Kasumi-1 (cell line): ENCODE results near the gene KIAA1671.
A peak's percentile ranks its signal among the peaks of the same experiment; 100 is the strongest.

Experiments
- DNase-seq, 2 experiments: peaks; one replicate each; lab custom pipeline; 2025; lab: John Stamatoyannopoulos, UW

The KIAA1671 gene

DNA sequence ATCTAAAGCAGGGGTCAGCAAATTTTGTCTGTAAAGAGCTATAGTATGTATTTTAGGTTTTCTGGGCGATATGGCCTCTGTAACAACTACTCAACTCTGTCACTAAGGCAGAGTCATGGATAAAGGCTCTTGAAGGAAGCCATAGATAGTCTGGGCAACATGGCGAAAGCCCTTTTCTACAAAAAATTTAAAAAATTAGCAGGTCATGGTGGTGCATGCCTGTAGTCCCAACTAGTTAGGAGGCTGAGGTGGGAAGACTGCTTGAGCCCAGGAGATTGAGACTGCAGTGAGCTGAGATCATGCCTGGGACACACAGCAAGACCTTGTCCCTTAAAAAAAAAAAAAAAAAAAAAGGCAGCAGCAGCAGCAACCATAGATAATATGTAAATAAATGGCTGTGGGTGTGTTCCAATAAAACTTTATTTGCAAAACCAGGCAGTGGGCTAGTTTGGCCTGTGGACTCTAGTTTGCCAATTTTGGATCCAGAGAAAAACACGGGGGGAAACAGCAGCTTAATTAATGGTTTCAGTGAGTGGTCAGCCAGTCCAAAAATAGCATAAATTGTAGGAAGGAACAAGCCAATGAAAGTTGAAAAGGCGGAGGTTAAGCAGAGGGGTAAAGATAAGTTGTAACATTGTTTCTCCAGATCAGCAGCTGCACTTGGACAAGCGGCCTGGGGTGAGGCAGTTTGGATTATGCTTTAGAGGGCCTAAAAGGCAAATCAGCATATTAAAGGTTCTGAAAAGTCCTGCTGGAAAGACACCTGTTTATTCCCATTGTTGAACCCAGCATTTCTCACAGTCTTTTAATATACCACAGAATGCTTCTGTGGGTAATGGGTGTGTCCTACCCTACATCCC lies 62.6 kb downstream of the KIAA1671 start:
- DNase-seq, result no peak

DNA sequence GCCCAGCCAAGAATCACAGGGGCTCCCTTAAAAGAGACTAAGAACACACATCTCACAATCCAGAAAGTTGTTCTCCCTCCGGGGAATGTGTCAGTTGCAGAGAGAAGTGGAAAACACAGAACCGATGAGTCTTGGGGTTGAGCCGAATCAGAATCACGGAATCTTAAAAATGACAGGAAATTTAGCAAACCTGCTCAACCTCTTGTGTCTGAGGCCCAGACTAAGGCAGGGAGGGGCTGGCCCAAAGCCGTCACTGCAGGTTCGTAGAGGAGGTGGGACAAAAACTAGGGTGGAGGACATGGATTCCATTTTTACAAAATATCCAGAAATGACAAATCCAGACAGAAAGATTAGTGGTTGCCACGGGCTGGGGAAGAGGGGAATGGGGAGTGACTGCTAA lies 63.8 kb downstream of the KIAA1671 start:
- DNase-seq, result no peak

DNA sequence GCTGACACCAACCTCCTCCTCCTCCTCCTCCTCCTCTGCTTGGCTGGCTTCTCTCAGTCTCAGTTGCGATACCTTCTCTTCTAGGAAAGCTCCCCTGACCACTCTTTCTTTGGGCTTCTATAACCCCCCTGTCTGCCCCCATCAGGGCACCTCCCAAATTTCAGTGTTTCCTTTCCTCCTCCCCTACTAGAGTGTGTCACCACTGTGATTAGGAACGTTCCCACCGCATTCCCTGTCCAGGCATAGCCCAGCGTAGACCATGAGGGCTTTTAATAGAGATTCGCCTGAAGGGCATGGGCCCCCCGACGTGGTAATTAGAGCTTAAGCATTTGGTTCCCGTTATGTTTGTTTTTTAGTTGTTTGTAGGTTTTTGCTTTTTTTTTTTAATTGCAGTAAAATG lies 65.5 kb downstream of the KIAA1671 start:
- DNase-seq, result no peak

DNA sequence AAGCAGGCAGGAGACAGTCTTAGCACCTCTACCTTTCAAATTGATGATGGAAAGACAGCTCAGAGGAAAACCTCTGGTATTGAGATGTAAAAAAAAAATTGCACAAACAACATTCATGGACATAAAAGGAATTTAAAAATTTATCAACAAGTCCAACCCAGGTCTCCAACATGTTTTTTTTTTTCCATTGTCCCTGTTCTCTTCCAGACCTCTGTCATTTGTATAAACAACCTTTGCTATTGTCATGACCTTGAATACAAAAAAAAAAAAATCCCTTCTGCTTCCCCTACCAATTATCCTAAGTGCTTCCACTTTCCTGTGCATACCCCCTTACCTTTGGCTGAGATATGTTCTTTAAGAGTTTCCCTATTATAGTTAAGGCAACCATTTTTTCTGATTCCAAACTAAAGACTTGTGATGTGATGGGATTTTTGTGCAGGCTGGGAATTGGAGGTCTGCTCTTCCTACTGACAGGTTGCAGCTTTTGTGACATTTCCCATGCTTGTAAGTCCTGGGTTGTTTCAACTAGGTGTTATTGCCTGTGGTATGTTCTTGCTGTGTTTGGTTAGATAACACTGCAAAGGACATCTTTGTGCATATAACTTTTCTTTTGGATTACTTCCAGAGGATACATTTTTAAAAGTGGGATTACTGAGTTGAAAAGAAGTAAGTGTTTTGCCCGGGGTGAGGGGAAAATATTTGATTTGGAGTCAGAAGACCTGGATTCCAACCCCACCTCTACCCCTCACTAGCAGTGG lies 67.1 kb downstream of the KIAA1671 start:
- DNase-seq, result no peak

DNA sequence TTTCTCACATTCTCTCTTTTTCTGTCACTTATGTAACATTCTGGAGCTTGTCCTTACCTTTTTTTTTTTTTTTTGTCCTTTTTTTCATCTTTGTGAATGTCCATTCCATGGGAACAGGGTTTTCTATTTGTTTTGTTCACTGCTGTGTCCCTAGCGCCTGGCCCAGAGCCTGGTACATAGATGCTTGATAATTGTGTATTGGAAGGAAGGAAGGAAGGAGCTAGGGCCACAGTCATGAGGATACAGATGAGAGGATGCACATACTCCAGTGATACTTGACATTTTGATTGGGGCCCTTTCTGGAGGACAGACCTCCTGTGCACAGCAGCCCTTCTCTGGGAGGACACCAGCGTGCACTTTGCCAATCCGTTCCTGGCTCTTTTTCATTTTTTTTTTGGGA lies 68.9 kb downstream of the KIAA1671 start:
- DNase-seq, result no peak

DNA sequence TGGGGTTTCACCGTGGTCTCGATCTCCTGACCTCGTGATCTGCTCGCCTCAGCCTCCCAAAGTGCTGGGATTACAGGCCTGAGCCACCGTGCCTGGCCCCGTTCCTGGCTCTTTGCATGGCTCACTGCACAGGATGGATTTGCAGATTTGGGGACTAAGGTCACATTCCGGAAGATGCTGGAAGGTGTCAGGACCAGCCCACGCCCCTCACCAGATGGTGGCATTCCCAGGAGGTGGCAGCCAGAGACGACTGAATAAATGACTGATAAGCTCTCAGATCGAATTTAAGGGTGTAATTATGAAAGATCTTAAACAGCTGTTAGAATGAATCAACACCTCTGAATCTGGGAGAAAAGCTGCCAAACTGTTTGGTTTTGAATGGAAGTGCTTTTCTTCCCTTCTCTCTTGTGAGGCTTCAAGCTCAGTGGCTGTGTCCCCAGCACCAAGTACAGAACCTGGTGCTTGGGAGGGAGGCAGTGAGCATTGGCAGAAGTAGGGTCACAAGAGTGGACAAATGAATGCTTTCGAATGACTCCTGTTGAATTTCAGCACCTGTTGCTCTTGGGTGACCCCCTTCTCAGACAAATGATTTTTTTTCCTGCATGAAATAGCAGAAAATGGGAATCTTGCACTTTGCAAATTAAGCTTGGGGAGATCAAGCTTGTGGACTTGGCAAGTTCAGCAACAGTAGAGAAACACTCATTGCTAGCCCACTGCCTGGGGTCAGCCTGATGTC lies 69.6 kb downstream of the KIAA1671 start:
- DNase-seq, result no peak

DNA sequence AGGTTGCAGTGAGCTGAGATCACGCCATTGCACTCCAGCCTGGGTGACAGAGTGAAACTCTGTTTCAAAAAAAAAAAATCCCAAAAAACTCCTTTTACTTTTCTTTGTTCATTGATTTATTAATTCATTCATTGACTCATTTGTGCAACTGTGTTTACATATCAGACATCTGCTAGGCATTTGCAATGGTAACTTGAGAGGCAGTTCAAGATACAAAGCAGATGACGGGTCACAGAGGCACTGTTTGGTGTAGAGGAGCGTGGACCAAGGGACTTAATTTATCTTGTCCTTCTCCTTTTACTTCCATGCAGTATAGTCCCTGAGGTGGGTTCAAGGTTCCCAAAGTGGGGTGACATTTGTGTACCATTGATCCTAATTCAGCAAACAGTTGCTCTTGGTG lies 71.4 kb downstream of the KIAA1671 start:
- DNase-seq, result no peak

DNA sequence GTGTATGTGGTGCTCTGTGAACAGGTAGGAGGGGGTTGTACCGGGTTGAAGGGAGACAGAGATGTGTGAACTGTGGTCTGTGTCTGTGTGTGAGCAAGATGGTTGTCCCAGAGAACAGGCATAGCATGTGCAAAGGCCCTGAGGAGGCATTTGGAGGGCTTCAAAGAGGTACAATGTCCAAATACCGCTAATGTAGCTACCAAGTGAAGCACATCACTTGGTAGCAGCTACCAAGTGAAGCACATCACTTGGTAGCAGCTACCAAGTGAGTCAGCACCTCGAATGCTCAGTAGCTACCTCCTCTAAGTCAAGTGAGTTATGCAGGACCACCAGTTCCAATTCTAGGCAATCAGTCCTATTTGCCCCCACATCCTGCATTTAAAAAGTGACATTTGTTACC lies 72.4 kb downstream of the KIAA1671 start:
- no peak for DNase-seq

DNA sequence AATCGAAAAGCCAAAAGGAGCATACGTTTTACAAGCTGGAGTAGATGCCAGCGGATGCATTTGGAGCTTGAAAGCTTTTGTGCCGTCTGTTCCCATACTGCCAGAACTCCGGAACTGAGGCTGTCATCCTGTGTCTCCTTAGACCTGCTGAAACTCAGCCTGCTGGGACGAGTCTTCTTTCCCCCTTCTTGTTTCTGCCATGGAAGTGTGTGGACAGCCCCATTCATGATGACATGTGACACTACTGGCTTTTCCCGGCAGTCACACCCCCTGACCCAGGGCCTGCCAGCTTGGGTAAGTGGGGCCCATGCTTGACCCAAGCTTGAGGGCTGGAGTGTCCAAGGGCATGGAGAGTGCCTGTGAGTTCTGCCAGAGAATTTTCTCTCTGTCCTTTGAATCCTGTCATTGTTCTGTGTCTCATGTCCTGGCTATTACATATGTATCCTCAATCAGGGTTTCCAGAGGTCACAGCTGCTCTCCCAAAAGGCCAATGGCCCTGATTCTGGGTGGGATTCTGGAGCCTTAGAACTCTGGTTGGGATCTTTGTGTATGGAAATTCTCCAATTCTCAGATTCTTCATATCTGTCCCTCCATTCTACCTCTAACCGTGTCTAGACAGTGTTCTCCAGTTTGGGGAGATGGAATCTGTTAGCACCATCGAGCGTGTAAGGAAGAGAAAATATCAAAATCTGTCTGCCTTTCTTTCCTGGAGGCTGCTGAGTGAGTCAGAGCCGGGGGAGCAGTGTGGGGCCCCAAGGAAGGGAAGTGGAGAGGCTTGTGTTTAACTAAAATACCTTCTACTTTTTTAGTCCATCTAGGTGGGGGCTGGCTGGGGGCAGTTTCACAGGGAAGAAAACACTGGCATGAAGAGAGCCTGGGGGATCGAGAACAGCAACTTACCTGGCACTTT lies 73.2 kb downstream of the KIAA1671 start:
- peak in 1 of 2 experiments; percentile 1 for DNase-seq

DNA sequence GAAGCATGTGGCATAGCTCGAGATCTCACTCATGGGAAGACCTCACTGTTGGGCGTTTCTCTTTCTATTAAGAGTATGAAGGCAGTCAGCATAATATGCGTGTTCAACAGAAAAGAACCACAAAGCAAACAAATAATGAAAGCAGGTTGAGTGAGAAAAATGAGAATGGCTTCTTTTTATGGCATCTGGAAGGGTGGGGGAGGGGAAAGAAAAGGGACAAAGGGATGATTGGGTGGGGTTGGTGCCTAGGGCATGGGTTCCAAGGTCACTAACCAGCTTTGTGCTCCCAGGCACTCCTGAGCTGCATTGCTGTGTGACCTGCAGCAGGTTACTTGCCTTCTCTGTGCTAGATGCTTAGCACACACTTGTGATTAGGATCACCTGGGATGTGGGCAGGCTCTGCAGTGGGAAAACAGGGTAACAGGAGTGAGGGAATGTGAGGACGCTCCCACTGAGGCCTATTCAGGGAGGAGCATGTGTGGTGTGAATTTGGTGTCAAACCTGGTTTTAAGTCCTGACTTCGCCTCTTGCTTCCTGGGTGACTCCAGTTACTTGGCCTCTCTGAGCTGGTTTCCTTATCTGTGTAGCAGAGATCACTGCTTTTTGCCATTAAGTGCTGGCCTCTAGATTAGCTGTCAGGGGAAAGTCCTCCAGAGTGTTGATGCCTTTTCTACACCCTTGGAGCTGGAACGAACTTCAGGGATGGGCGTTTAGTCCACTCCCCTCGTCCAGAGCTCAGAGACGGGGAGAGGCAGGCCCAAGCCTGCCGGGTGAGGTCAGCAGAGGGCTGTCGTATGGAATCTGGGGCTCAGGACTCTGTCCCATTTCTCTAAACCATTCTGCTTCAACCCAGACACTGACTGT lies 74.8 kb downstream of the KIAA1671 start:
- DNase-seq, result no peak

DNA sequence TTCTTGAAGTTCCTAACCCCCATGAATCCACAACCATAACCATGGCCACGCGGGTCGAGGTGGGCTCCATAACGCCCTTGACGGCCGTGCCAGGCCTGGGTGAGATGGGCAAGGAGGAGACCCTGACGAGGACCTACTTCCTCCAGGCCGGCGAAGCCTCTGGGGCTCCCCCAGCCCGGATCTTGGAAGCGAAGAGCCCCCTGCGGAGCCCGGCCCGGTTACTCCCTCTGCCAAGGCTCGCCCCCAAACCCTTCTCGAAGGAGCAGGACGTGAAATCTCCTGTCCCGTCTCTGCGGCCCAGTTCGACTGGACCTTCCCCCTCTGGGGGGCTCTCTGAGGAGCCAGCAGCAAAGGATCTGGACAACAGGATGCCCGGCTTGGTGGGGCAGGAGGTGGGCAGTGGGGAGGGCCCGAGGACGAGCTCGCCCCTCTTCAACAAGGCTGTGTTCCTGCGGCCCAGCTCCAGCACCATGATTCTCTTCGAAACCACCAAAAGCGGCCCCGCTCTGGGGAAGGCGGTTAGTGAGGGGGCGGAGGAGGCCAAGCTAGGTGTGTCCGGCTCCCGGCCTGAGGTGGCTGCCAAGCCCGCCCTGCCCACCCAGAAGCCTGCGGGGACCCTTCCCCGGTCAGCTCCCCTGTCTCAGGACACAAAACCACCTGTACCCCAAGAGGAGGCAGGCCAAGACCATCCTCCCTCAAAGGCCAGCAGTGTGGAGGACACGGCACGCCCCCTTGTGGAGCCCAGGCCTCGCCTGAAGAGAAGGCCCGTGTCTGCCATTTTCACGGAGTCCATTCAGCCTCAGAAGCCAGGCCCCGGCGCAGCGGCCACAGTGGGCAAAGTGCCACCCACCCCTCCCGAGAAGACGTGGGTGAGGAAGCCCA lies 75.7 kb downstream of the KIAA1671 start:
- DNase-seq, result no peak

DNA sequence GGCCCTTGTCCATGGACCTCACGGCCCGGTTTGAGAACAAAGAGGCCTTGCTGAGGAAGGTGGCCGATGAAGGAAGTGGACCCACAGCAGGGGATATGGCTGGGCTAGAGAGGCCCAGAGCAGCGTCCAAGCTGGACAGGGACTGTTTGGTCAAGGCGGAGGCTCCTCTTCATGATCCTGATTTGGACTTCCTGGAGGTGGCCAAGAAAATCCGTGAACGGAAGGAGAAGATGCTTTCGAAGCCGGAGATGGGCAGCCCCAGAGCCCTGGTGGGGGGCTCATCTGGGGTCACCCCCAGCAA lies 76.3 kb downstream of the KIAA1671 start:
- no peak for DNase-seq

DNA sequence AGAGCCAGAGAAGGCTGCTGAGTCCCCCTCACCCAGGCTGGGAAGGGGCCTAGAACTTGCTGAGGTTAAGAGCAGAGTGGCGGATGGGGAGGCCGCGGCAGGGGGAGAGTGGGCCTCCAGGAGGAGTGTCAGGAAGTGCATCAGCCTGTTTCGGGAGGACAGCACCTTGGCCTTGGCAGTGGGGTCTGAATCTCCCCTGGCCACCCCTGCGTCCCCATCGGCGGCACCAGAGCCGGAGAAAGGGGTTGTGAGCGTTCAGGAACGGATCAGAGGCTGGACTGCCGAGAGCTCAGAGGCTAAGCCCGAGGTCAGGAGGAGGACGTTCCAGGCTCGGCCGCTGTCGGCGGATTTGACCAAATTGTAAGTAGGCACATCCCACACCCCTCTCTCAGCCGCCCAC lies 76.7 kb downstream of the KIAA1671 start:
- no peak for DNase-seq

DNA sequence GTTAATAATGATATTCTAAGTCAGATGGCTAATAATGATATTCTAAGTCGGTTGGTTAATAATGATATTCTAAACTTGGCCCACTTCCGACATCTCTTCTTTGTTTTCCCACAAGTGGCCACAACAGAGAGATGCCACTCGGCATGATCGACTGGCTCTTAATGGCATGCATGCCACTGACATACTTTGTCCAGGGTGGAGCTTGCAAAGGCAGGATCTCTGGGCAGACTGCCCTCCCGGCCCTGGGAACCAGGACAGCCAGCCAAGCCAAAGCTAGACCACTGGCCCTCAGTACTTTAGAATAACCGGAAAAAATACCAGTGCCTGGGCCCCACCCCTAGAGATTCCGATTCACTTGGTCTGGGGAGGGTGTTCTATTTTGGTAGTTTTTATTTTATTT lies 78.1 kb downstream of the KIAA1671 start:
- no peak for DNase-seq

DNA sequence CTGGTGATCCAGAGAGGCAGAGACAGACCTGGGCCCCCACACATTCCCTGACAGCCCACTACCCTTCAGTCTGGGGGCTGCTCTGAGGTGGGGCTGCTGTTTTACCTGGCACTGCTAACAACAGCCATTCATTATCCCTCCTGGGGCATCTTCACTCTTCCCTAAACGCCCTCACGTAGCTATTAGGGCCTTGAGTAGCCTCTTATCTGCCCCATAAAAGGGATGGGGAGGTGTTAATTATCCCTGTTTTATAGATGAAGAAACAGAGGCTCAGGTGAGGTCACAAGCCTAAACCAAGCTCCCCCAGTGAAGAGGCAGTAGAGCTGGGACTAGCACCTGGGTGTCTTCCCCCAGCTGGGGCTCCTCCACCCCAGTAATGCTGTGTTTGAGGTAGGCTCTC lies 79.5 kb downstream of the KIAA1671 start:
- DNase-seq, result no peak

DNA sequence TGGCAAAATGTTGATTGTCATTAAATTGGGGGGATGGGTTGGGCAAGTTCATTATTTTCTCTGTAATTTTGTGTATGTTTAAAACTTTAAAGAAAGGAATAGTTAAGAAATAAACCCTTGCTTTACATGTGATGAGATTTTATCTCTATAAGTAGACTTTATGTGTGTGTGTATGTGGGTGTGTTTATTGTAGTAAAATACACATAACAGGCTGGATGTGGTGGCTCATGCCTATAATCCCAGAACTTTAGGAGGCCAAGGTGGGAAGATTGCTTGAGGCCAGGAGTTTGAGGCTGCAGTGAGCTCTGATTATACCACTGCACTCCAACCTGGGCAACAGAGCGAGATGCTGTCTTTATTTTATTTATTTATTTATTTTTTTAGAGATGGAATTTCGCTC lies 83.2 kb downstream of the KIAA1671 start:
- no peak for DNase-seq

DNA sequence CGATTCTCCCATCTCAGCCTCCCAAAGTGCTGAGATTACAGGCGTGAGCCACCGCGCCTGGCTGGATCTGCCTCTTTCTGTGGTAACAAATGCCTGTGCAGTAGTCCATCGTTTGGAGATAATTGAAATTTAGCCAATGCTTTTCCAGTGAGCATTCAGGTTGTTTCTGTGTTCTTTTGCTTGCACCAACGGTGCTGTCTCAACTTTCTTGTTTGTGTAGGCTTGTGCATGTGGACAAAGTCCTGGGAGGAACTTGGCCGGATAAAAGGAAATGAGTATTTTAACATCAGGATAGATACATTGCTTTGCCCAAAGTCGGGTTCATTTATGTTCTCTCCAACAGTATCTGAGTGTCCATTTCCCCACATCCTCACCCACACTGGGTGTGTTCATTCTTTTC lies 85.7 kb downstream of the KIAA1671 start:
- no peak for DNase-seq

DNA sequence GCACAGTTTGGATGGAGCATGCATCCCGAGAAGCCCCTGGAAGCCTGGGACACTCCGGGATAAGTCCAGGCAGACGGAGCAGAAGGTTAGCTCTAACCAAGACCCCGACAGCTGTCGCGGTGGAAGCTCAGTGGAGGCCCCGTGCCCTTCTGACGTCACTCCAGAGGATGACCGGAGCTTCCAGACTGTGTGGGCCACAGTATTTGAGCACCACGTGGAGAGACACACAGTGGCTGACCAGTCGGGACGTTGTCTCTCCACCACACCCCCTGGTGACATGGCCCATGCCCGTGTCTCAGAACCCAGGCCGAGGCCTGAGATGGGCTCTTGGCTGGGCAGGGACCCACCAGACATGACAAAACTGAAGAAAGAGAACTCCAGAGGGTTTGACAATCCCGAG lies 86.3 kb downstream of the KIAA1671 start:
- DNase-seq, result no peak

DNA sequence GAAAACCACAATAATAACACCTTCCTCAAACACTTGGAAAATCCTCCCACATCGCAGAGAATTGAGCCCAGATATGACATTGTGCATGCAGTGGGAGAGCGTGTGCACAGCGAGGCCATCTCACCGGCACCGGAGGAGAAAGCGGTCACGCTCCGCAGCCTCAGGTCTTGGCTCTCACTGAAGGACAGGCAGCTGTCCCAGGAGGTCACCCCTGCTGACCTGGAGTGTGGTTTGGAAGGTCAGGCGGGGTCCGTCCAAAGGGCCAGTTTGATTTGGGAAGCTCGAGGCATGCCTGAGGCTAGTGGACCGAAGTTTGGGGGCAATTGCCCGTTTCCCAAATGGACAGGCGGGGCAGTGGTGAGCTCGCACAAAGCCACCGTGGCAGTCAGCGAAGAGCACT lies 86.7 kb downstream of the KIAA1671 start:
- DNase-seq, result no peak

DNA sequence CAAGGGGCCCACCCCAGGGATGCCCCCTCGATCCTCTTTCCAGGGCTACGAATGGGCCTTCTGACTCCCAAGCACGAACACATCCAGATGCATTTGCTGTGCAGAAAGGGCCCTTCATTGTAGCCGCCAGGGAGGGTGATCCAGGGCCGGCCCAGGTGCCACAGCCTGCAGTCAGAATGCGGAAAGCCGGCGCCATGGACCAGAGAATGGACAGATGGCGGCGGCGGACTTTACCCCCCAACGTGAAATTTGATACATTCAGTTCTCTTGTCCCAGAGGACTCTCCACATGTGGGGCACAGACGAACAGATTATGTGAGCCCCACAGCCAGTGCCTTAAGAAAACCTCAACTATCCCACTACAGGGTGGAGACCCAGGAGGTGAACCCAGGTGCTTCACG lies 87.2 kb downstream of the KIAA1671 start:
- DNase-seq, result no peak
